ENCODE data around the gene SNX27.
"Not testable (repeated sequence)": the region's sequence is repeated elsewhere in the genome, so short reads cannot be mapped to it uniquely, and the experiment has no call there.

Gene SNX27

GRCh38 chr1:151635479-151636072 is 23.7 kb downstream of the SNX27 start:
- Histone ChIP-seq H3K27ac (peak overlapping the region; percentile 6), H3K36me3 (replicated peaks) (no peaks in the 10 kb centered on the region), H3K4me3 (ENCODE audit: low read depth, low read length) (no peak overlapping the region), H3K27me3 (replicated peaks) (no peaks in the 10 kb centered on the region)
- in situ Hi-C loops (cut with HindIII; ENCODE audit: low pct_ligation_motif_present, low sequenced_read_pairs): no loop called here
- DNase-seq: no peak
- TF ChIP-seq, protein P1, sequence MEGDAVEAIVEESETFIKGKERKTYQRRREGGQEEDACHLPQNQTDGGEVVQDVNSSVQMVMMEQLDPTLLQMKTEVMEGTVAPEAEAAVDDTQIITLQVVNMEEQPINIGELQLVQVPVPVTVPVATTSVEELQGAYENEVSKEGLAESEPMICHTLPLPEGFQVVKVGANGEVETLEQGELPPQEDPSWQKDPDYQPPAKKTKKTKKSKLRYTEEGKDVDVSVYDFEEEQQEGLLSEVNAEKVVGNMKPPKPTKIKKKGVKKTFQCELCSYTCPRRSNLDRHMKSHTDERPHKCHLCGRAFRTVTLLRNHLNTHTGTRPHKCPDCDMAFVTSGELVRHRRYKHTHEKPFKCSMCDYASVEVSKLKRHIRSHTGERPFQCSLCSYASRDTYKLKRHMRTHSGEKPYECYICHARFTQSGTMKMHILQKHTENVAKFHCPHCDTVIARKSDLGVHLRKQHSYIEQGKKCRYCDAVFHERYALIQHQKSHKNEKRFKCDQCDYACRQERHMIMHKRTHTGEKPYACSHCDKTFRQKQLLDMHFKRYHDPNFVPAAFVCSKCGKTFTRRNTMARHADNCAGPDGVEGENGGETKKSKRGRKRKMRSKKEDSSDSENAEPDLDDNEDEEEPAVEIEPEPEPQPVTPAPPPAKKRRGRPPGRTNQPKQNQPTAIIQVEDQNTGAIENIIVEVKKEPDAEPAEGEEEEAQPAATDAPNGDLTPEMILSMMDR (IDR thresholded peaks at IDR 0.05; ENCODE audit: low read depth, low read length, missing control alignments): no peak

DNA sequence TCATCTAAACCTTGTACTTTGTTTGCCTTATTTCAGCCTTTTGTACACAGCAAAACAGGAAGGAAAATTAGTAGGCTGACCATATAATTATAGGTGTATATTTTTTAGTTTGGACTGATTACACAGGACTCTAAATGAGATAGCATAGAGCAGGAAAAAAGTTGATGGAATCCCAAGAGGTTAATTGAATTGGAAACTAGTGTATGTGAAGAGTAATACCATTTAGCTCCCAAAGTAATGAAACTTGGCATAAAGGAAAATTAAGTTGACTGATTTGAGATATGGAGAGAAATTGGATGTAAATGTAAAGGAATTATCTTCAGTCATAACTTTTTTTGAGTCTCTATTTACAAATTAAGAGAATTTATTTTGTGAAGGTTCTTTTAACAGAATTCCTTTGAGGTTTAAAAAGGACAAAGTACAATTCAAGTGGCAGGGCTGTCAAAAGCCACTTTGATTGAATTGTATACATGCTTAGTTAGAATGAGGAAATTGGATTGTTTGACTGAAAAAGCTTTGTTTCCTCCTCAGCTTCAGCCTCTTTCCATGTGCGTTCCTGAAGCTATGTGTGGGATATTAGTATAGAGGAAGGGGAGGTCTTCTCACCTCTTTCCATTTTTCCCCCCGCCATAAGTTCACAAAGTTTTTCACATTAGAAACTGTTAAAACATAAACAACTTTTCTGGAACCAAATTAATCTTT is 26.4 kb downstream of the SNX27 start:
- TF ChIP-seq, protein P1 (IDR thresholded peaks at IDR 0.05; ENCODE audit: low read depth, low read length, missing control alignments): no peak
- Histone ChIP-seq H3K4me3 (ENCODE audit: low read depth, low read length) (no peak overlapping the region), H3K27ac (no peak overlapping the region), H3K27me3 (replicated peaks) (no peaks in the 10 kb centered on the region), H3K36me3 (replicated peaks) (no peaks in the 10 kb centered on the region)
- in situ Hi-C loops (cut with HindIII; ENCODE audit: low pct_ligation_motif_present, low sequenced_read_pairs): no loop called here
- no peak for DNase-seq

GRCh38 chr1:151638812-151639211 is 27.0 kb downstream of the SNX27 start:
- H3K36me3 ChIP-seq (replicated peaks): no peaks in the 10 kb centered on the region
- no peak overlapping the region for H3K4me3 ChIP-seq (ENCODE audit: low read depth, low read length)
- peak overlapping the region; percentile 75 for H3K27ac ChIP-seq
- TF ChIP-seq, protein P1 (IDR thresholded peaks at IDR 0.05; ENCODE audit: low read depth, low read length, missing control alignments): no peak
- in situ Hi-C loops (cut with HindIII; ENCODE audit: low pct_ligation_motif_present, low sequenced_read_pairs): no loop called here
- H3K27me3 ChIP-seq (replicated peaks): no peaks in the 10 kb centered on the region
- DNase-seq: no peak

GRCh38 chr1:151639466-151639865 is 27.6 kb downstream of the SNX27 start:
- TF ChIP-seq, protein P1 (IDR thresholded peaks at IDR 0.05; ENCODE audit: low read depth, low read length, missing control alignments): no peak
- H3K36me3 ChIP-seq (replicated peaks): no peaks in the 10 kb centered on the region
- H3K4me3 ChIP-seq (ENCODE audit: low read depth, low read length): no peak overlapping the region
- no peaks in the 10 kb centered on the region for H3K27me3 ChIP-seq (replicated peaks)
- in situ Hi-C loops (cut with HindIII; ENCODE audit: low pct_ligation_motif_present, low sequenced_read_pairs): no loop called here
- DNase-seq: peak; percentile 75
- peak overlapping the region; percentile 75 for H3K27ac ChIP-seq

GRCh38 chr1:151641229-151641628 is 29.4 kb downstream of the SNX27 start:
- no peak overlapping the region for H3K27ac ChIP-seq
- no peaks in the 10 kb centered on the region for H3K36me3 ChIP-seq (replicated peaks)
- DNase-seq: no peak
- no peak overlapping the region for H3K4me3 ChIP-seq (ENCODE audit: low read depth, low read length)
- in situ Hi-C loops (cut with HindIII; ENCODE audit: low pct_ligation_motif_present, low sequenced_read_pairs): no loop called here
- TF ChIP-seq, protein P1 (IDR thresholded peaks at IDR 0.05; ENCODE audit: low read depth, low read length, missing control alignments): no peak
- no peaks in the 10 kb centered on the region for H3K27me3 ChIP-seq (replicated peaks)

DNA sequence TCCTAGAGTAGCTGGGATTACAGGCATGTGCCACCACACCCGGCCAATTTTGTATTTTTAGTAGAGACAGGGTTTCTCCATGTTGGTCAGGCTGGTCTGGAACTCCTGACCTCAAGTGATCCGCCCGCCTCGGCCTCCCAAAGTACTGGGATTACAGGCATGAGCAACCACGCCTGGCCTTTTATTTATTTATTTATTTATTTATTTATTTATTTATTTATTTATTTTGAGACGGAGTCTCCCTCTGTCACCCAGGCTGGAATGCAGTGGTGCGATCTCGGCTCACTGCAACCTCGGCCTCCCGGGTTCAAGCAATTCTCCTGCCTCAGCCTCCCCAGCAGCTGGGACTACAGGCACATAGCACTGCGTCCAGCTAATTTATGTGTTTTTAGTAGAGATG is 31.2 kb downstream of the SNX27 start:
- DNase-seq; in situ Hi-C loops (cut with HindIII; ENCODE audit: low pct_ligation_motif_present, low sequenced_read_pairs); H3K27me3 ChIP-seq (replicated peaks); H3K27ac ChIP-seq; H3K36me3 ChIP-seq (replicated peaks); H3K4me3 ChIP-seq (ENCODE audit: low read depth, low read length): not testable (repeated sequence)
